RCC 7860 (cell line): Measurements from ENCODE around the gene CDHR2.
A peak's percentile ranks its signal among the peaks of the same experiment; 100 is the strongest.
"Not testable (repeated sequence)": the region's sequence is repeated elsewhere in the genome, so short reads cannot be mapped to it uniquely, and the experiment has no call there.

ENCODE experiments used
- DNase-seq: peaks from one replicate; pipeline ENCODE4 v3.0.0-alpha.2; 2015; ENCODE audit warnings: low spot score
- FAIRE-seq: peaks from 2 replicates; lab custom pipeline; 2012; peaks lifted over from hg19 to GRCh38; lab: Jason Lieb, UNC

Gene CDHR2

DNA sequence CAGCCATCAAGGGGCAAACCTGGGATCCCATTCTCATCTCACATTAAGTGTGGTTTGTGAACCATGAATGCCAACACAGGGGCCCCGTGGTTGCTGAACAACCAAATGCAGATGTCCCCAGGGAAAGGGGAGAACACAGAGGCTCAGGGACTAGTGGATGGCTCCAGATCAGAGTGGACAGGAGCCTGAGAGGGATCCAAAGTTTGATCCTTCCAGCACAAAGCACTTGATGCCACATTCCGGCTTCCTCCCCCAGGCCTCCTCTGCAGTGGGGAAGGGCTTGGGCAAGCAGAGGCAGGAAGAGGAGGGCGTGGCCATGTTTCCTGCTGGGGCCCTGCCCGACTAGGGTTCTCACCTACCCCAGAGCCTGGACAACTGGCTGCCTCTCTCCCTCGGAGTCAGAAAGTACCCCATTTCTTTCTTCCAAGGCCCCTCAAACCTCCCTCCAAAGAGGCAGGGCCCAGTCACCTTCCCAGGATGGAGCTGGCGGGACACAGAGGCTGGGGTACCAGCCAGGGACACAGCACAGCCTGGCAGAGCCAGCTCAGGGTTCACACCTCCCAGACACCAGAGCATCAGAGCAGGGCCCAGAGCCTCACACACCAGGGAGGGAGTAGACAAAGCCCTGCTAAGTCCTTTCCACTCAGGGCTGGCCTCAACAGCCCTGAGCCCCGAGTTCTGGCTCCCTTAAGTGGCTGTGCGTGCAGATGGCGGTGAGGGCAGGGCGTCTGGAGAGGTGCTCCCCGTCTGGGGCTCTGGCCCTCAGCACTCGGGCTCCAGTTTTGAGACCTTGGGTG, 7.6 kb upstream of the CDHR2 start:
- DNase-seq (no peak), FAIRE-seq (no peak)

DNA sequence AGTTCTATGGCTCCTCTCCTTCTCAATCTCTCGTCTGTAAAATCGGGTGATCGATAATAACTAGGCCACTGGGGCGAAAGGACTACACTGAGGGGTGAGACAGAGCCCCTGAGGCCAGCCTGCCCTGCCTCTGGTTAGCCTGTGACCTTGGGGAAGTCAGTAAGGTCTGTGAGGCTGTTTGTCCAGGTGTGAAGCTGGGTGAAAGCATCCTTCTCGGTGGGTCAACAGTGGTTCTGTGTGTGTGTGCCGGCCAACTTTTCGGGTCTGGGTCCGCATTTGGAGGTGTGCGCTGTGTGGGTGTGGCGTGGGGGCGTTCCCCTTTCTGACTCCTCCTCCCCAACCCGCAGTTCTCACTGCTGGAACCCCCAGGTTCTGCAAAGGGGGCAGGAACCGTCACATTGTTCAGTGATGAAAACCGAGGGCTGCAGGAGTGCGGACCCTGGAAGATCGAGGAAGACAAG, 7.0 kb upstream of the CDHR2 start:
- FAIRE-seq: no peak
- no peak for DNase-seq

DNA sequence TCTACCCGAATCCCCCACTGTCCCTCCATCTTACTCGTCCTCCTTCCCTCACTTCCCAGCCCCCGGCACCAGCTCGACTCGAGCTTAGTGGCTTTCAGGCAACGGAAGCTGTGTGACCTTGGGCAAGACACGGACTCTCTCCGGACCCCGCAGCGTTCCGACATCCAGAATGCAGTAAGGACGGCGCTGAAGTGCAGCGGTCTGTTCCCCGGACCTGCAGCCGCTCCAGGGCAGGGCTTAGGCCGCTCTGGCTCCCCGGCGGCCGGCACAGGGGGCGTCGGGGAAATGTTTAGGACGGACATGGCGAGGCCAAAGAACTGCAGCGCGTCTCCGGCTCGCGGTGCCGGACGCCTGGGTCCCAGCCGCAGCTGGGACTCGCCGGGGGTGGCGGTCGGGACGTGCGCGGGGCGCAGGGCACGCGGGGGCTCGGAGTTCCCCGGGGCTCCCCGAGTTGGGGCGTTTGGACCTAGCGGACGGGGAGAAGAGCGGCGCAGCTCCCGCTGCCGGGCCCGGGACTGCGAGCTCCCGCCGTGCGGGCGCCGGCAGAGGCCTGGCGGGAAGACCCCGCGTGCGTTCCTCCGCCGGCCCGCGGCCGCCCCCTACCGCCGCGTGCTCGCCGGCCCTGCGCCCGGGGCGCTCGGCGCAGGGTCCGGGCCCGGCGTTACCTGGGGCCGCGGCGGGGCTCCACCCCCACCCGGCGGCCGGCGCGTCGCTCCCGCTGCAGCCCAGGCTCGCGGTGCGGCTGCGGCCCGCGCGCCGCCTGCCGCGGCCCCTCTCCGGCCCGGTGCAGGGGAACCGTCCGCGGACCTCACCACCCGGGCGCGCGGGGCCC, 6.3 kb upstream of the CDHR2 start:
- DNase-seq: no peak
- no peak for FAIRE-seq

DNA sequence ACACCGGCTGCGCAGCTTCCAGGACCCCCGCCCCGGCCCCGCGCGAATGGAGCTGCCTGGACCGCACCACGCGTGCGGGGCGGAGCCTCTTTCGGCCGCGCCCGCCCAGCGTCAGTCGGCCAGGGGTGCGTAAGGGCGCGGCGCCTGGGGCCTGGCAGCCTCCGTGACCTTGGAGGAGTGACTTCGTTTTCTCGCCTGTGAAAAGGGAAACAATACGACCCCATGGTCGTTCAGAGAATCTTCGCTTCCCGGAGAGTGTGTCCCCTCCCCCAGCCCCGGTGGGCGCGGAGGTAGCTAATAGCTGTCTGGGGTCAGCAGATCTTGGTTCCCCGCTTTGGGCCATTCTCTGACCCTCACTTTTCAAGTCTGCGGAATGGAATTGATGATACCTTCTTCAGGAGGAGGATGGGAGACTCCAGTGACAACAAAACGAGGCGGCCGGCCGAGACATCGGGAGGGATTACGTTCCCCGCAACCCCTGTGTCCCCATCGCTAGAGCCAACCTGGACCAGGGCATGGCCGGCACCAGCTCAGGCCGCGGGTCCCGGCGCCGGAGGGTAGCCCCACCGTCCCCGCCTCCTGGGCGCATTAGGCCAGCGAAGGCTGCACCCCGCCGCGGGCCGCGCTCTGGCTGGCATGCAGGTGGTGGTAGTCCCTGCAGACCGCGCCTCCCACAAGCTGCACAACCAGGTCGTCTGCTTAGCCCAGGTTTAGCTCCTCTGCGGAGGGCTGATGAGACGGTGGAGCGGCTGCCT, 5.5 kb upstream of the CDHR2 start:
- FAIRE-seq (no peak), DNase-seq (peak; percentile 14)

DNA sequence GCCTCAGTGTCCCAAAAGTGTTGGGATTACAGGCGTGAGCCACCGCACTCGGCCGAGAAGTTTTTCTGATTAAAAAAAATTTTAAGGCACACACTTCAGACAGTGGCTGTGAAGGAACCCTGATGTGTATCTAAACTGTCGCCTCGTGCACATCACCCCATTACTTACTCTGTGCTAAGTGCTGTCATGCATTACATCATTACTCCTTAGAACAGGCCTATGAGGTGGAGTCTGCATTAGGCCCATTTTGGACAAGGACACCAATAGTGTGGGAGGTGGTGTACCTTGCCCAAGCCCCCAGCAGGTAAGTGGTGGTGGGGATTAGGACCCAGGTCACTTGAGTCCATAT, 3.8 kb upstream of the CDHR2 start:
- no peak for DNase-seq
- no peak for FAIRE-seq

DNA sequence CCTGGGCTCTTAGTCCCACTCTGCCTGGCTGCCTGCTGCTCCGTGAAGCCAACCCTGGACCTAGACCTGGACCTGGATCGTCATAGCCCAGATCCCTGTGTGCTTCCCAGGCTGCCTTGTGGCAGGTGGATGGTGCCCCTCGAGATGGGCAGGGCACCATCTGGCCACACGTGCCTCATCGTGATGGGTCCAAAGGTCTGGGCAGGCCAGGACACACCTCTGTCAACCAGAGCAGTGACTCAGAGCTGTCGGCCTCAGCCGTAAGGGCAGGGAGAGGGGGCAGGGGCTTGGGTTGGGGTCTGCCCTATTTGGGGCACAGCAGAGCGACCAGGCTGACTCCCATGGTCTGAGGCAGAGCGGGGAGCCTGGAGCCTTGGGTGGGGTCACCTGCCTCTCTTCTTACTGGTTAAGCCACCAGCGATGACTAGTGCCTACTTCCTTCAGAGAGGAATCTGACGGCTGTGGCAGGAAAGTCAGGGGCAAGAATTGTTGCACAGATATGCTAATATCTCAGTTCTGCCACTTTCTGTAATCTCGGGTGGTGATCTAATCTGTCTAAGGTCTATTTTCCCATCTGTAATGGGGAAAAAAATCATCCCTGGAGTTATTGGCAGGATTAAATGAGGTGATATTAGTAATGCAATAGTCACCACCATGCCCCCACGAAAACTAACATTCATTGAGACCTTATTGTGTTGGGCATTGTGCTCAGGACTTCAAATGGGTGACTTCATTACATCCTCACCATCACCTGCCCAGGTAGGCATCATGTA, 3.2 kb upstream of the CDHR2 start:
- DNase-seq (no peak), FAIRE-seq (no peak)

DNA sequence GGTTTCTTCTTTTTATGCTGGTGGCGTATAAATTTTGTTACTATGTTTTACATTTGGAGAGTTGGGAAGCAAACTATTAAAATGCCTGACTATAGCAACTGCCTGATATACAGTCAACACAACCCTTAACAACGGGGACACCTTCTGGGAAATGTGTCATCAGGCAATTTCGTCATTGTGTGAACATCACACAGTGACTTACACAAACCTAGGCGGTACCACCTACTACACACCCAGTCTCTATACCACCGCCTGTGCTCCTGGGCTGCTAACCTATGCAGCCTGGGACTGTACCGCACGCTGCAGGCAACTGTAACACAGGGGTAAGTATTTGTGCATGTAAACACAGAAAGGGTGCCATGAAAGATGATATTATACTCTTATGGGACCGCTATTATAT, 1.3 kb upstream of the CDHR2 start:
- DNase-seq (no peak), FAIRE-seq (no peak)

DNA sequence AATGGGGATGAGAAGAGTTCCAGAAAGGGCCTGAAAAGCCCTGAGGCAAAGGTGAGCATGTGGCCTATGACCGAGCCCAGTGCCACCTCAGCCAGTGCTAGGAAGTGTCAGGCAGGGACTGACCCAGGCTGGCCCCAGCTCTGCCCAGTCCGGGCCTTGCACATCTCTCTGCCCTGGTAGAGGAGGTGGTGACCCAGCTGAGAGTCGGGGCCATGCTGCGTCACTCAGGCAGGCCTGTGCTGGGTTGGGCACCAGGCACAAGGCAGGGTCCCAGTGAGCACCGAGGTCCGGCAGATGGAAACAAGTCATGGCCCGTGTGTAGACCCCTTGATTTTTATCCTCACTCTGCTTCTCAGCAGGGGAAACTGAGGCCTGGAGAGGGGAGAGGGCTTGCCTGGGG, 729 bp downstream of the CDHR2 start:
- FAIRE-seq (no peak), DNase-seq (no peak)

DNA sequence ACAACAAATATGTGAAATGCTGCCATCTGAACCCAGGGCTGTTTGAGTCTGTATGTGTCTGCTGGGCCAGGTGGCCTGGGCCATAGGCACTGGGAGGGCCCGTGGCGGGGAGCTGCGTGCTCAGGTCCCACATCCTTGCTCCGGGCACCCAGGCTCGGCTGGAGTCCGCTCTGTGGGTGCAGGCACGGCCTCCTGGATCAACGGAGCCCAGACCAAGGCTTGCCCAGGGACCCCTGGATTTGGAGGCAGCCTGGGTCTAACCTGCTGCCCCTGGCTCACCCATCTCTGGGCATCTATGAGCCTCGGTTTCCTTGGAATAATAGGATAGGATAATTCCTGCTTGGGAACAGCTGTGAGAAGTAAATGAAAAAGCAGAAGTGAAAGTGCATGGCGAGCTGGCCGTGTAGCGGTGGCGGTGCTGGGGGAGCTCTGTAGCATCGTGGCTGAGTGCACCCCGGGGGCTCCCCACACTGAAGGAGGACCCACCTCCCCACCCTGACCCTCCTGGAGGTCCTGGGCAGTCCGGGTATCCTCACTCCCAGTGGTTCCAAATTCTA, 1.2 kb downstream of the CDHR2 start:
- FAIRE-seq (no peak), DNase-seq (no peak)

DNA sequence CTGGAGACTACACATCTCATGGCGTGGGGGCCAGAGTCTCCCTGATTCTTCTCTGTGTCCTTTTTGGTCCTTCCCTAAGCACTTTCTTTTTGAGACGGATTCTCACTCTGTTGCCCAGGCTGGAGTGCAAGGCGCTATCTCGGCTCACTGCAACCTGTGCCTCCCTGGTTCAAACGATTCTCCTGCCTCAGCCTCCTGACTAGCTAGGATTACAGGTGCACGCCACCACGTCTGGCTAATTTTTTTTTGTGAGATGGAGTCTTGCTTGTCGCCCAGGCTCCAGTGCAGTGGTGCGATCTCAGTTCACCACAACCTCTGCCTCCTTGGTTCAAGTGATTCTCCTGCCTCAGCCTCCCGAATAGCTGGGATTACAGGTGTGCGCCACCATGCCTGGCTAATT, 1.8 kb downstream of the CDHR2 start:
- FAIRE-seq, DNase-seq: not testable (repeated sequence)

DNA sequence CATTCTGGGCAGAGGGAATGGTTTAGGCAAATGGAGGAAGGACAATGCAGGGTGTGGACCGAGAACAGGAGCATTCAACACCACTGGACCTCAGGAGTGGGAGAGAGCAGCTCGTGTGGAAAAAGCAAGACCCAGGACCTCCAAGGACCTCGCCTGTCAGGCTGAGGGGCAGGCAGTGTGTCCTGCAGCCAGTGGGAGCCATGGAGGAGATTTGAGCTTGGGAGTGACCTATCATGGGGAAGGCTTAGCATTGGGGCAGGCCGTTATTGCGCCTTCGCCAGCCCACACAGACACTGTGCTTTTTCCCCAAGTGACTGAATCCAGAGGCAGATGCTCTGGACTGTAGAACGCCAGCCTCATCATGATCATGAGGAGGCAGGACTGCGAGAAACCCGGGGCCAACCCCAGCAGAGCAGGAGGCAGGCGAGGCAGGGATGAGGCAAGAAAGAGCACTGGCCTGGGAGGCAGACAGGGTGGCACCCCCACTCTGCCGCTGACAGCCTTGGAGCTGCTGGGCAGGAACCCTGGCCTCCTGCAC, 3.3 kb downstream of the CDHR2 start:
- FAIRE-seq (no peak), DNase-seq (no peak)

DNA sequence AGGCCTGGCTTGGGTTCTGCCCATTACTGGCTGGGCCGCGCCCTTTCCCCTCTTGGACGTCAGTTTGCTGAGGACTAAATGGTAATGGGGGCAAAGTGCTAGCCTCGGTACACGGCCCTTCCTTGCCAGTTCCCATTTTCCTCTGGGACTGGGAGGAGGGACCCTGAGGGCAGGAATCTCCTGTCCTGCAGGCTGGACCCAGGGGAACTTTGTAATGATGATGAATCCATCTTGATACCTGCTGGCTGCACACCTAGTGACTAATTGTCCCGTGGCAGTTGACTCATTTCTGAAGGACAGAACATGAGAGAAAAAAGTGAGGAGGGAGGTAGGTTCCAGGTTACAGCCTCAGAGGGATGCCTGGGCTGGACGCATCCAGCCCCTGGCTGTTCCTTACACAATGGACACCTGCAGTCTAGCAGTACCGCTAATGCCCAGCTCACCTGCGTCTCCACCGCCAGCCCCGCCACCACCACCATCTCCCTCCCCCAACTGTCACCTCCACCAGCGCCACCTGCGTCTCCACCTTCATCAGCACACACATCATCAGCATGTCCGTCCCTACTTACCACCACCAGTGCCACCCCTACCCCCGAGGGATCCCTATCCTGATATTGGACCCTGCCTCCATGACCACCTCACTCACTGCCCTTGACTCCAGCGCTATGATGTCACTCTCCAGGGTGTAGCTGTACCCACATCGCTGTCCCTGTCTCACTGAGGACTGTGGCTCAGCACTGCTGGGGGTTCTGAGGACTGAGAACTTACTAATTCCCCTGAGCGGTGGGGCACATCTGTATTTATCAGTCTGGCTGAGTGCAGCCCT, 4.3 kb downstream of the CDHR2 start:
- no peak for DNase-seq
- no peak for FAIRE-seq

DNA sequence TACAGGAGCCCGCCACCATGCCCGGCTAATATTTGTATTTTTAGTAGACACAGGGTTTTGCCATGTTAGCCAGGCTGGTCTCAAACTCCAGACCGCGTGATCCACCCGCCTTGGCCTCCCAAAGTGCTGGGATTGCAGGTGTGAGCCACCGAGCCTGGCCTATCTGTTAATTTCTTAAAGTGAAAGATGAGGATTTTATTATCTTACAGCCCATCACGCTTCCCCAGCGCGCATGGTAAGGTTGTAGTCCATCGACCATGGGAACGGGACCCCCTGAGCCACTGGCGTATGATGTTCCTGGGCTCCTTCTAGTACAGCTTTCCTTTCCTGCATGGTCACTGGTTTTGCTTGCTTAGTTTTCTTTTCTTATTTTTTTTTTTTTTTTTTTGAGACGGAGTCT, 8.7 kb downstream of the CDHR2 start:
- DNase-seq (no peak), FAIRE-seq (no peak)

DNA sequence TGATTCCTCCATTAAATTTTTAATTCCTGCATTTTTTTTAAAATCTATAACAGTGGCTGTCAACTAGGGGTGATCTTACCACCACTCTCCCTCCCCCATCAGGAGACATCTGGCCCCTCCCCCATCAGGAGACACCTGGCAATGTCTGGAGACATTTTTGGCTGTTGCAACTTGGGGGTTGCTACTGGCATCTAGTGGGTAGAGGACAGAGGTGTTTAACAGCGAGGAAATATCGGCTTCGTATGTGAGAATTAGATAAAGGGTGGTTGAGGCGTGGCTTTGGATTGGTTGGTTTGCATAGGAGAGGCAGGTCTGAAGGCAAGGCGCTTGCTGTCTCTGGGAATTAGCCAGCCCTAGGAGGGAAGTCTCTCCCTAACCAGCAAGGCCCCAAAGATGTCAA, 10.5 kb downstream of the CDHR2 start:
- FAIRE-seq (no peak), DNase-seq (no peak)

DNA sequence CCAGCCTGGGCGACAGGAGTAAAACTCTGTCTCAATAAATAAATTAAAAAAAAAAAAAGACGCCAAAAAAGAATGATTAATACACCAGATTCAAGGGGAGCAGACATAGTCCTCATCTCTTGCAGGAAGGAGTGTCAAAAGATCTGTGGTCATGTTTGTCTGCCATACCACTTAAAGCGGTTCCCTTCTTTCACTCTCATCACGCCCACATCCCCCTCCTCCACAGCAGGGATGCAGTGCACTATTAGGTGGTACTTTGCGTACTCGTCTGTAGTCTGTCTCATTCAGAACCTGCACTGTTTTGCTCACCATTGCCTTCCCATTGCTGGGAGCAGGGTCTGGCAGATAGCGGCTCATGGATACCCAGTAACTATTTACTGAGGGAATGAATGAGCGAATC, 11.2 kb downstream of the CDHR2 start:
- FAIRE-seq (no peak), DNase-seq (no peak)

DNA sequence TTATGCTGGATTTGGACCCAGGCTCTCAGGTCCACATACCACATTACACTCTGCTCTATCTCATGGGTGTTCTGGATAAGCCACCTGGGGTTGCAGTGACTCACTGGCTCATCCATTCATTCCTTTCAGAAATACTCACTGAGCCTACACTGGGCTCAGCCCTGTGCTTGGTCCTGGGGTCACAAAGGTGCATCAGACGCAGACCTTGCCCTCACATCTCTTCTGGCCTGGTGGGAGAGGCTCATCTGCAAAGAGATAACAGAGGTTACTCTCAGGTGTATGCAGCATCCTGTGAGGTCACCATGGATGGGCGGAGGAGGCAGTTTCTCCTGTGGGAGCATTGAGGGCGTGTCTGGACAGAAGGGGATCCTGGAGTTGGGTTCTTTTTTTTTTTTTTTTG, 12.1 kb downstream of the CDHR2 start:
- no peak for FAIRE-seq
- no peak for DNase-seq

DNA sequence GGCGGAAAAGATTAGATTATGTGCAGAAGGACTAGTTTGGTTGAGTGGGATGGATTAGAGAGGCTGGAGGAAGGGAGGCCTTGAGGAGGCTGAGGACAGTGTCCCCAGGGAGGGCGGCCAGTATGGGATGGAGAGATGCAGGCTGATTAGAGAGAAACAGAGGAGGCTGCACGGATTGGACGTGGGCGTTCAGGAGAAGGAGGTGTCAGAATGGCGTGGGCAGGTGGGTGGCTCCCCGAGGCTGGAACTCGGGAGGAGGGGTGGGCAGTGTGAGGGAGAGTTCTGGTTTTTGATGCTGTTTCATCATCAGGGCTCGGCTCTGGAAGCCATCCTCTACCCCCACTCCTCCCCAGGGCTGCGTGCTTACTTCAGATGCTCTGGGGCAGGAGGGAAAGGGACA, 13.0 kb downstream of the CDHR2 start:
- FAIRE-seq (no peak), DNase-seq (no peak)

DNA sequence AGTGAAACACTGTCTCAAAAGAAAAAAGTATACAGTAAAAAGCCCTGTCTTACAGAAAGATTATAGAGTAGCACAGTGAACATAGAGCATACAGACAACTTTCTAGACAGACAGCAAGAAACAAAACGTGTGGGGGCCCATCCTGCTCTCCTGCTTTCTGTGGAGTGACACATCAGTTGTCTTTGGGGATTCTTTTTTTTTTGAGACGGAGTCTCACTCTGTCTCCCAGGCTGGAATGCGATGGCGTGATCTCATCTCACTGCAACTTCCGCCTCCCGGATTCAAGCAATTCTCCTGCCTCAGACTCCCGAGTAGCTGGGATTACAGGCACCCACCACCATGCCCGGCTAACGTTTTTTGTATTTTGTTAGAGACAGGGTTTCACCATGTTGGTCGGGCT, 14.9 kb downstream of the CDHR2 start:
- no peak for FAIRE-seq

DNA sequence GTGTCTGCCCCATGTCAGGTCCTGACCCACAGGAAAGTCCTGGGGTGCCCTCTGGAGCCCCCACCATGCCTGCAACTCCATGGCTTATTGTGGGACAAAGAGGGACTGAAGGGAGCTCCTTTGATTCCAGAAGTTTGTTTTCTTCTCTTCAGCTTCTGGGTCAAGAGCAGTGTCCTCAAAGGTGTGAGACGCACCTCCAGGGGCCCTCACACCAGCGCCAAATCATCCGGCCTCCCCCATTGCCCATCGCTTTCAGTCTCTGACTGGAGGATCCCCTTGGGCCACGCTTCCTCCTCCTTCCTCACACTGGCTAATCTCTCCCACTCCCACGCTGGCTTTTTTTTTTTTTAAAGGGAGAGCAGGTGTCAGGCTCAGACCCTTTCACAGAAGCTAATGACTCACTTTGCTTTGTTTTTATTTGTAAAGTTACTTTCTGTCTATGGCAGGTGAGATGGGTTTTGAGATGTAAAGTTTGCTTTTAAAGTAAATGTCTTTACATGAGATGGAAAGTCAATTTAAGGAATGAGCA, 16.7 kb downstream of the CDHR2 start:
- DNase-seq (no peak), FAIRE-seq (no peak)

More for the DNA sequence above, 14.9 kb downstream of the CDHR2 start:
- no peak for DNase-seq
